ENCODE results near the gene BZW1. TPM values are rescaled to one million over a fixed set of nuclear protein-coding genes. Genes with fewer than 3 reads are reported as not detected.
A peak's percentile ranks its signal among the peaks of the same experiment; 100 is the strongest.

BZW1 gene
- total RNA-seq, 2 donors from 2014 or later, result 201 to 252 TPM

- H3K4me1 ChIP-seq (ENCODE audit: control insufficient read depth in 1 of 2, low read depth in 2 of 2), result peaks cover 11 to 37% of the 10 kb centered on the region in 2 donors
- no peak for TF ChIP-seq CTCF (IDR thresholded peaks at IDR 0.05)
- no peak overlapping the region for H3K27ac ChIP-seq
- DNase-seq (ENCODE audit: low spot score) (no peak), ATAC-seq (ENCODE audit: insufficient number of reproducible peaks, low FRiP score, low read depth) (no peak)
- H3K4me3 ChIP-seq, result no peak overlapping the region
- no peaks in the 10 kb centered on the region for H3K36me3 ChIP-seq
- no peaks in the 10 kb centered on the region for H3K27me3 ChIP-seq (replicated peaks; ENCODE audit: insufficient read depth)
- H3K9me3 ChIP-seq, result no peaks in the 10 kb centered on the region
These were observed 27.5 kb upstream of the BZW1 start for GRCh38 chr2:200784215-200784614.

GRCh38 chr2:200786423-200786822 lies 25.3 kb upstream of the BZW1 start:
- ATAC-seq (ENCODE audit: insufficient number of reproducible peaks, low FRiP score, low read depth), result no peak
- no peak for DNase-seq (ENCODE audit: low spot score)
- H3K27ac ChIP-seq, result peak overlapping the region; percentile 63 to 67
- TF ChIP-seq CTCF (IDR thresholded peaks at IDR 0.05), result no peak
- no peaks in the 10 kb centered on the region for H3K9me3 ChIP-seq
- no peaks in the 10 kb centered on the region for H3K36me3 ChIP-seq
- H3K4me3 ChIP-seq, result no peak overlapping the region
- peaks cover 11 to 34% of the 10 kb centered on the region in 2 donors for H3K4me1 ChIP-seq (ENCODE audit: control insufficient read depth in 1 of 2, low read depth in 2 of 2)
- H3K27me3 ChIP-seq (replicated peaks; ENCODE audit: insufficient read depth), result no peaks in the 10 kb centered on the region

GRCh38 chr2:200786826-200787225 lies 24.9 kb upstream of the BZW1 start:
- Histone ChIP-seq H3K27ac (peak overlapping the region; percentile 63 to 67), H3K4me3 (no peak overlapping the region), H3K4me1 (ENCODE audit: control insufficient read depth in 1 of 2, low read depth in 2 of 2) (peaks cover 11 to 34% of the 10 kb centered on the region in 2 donors), H3K27me3 (replicated peaks; ENCODE audit: insufficient read depth) (no peaks in the 10 kb centered on the region), H3K9me3 (no peaks in the 10 kb centered on the region), H3K36me3 (no peaks in the 10 kb centered on the region)
- TF ChIP-seq CTCF (IDR thresholded peaks at IDR 0.05), result no peak
- no peak for DNase-seq (ENCODE audit: low spot score)
- ATAC-seq (ENCODE audit: insufficient number of reproducible peaks, low FRiP score, low read depth), result no peak

GRCh38 chr2:200787351-200788120 lies 24.2 kb upstream of the BZW1 start:
- no peaks in the 10 kb centered on the region for H3K9me3 ChIP-seq
- H3K27ac ChIP-seq, result peak overlapping the region; percentile 63 to 67
- H3K4me3 ChIP-seq, result peak overlapping the region; percentile 22
- peaks cover 11 to 34% of the 10 kb centered on the region in 2 donors for H3K4me1 ChIP-seq (ENCODE audit: control insufficient read depth in 1 of 2, low read depth in 2 of 2)
- DNase-seq (ENCODE audit: low spot score), result no peak
- no peaks in the 10 kb centered on the region for H3K27me3 ChIP-seq (replicated peaks; ENCODE audit: insufficient read depth)
- no peaks in the 10 kb centered on the region for H3K36me3 ChIP-seq
- TF ChIP-seq CTCF (IDR thresholded peaks at IDR 0.05), result no peak
- peak; percentile 81 for ATAC-seq (ENCODE audit: insufficient number of reproducible peaks, low FRiP score, low read depth)

GRCh38 chr2:200788121-200788718 lies 23.5 kb upstream of the BZW1 start:
- H3K4me1 ChIP-seq (ENCODE audit: control insufficient read depth in 1 of 2, low read depth in 2 of 2), result peaks cover 11 to 34% of the 10 kb centered on the region in 2 donors
- ATAC-seq (ENCODE audit: insufficient number of reproducible peaks, low FRiP score, low read depth) (no peak), DNase-seq (ENCODE audit: low spot score) (no peak)
- no peak overlapping the region for H3K4me3 ChIP-seq
- H3K9me3 ChIP-seq, result no peaks in the 10 kb centered on the region
- TF ChIP-seq CTCF (IDR thresholded peaks at IDR 0.05), result no peak
- peak overlapping the region; percentile 63 to 67 for H3K27ac ChIP-seq
- no peaks in the 10 kb centered on the region for H3K36me3 ChIP-seq
- H3K27me3 ChIP-seq (replicated peaks; ENCODE audit: insufficient read depth), result no peaks in the 10 kb centered on the region
